CD4-positive, alpha-beta T cell (primary cell): Measurements from ENCODE around the gene TCF15. TPM values are rescaled to one million over a fixed set of nuclear protein-coding genes. Genes with fewer than 3 reads are reported as not detected.
A peak's percentile ranks its signal among the peaks of the same experiment; 100 is the strongest.

Experiments
- ATAC-seq: fragments of 200-7000 bp; cut with Tn5 transposase; one replicate; pipeline ENCODE4 v1.10.0; 2022; ENCODE audit warnings: mild to moderate bottlenecking; ENCODE audit not compliant: poor library complexity
- CTCF ChIA-PET: fragments of 350-600 bp; sonication (Branson Sonifier 250); formaldehyde crosslinking; loops from one replicate; lab custom pipeline; 2021; ENCODE audit warnings: antibody characterized with exemption, inconsistent platforms; lab: Charles Lee
- POLR2A ChIA-PET: fragments of 350-600 bp; sonication (Branson Sonifier 250); formaldehyde crosslinking; loops from one replicate; lab custom pipeline; 2021; ENCODE audit warnings: antibody characterized with exemption, inconsistent platforms; lab: Charles Lee
- DNase-seq, 14 experiments: peaks; one replicate each; pipeline ENCODE4 v3.0.0-alpha.2; 2013 to 2020; ENCODE audit warnings: mixed read lengths in 2 of 14
- H3K27ac ChIP-seq, 2 donors: one replicate each; pipeline versions ENCODE4 v1.5.1 to v1.7.0; 2013; ENCODE audit warnings: low read length in 2 of 2, low read depth in 1 of 2, mild to moderate bottlenecking in 1 of 2
- H3K27me3 ChIP-seq, 2 experiments: 1 replicate in 1 of 2; 2 replicates in 1 of 2; pipeline versions ENCODE4 v1.6.1 to v1.7.0; 2013; ENCODE audit warnings: low read length in 2 of 2, control low read depth in 1 of 2, mild to moderate bottlenecking in 1 of 2, moderate library complexity in 1 of 2; ENCODE audit not compliant: insufficient read depth in 2 of 2, control insufficient read depth in 1 of 2
- H3K36me3 ChIP-seq: one replicate; pipeline ENCODE4 v1.6.1; 2013; ENCODE audit warnings: low read length, control low read depth; ENCODE audit not compliant: insufficient read depth
- H3K4me1 ChIP-seq: one replicate; pipeline ENCODE4 v1.6.1; 2013; ENCODE audit warnings: low read length, control low read depth; ENCODE audit not compliant: insufficient read depth
- H3K4me3 ChIP-seq: one replicate; pipeline ENCODE4 v1.5.1; 2013; ENCODE audit warnings: mild to moderate bottlenecking, low read length, moderate library complexity
- H3K9me3 ChIP-seq, 2 experiments: 1 replicate in 1 of 2; 2 replicates in 1 of 2; pipeline versions ENCODE4 v1.6.1 to v1.7.0; 2013; ENCODE audit warnings: low read length in 2 of 2, mild to moderate bottlenecking in 2 of 2, control low read depth in 1 of 2, moderate library complexity in 1 of 2; ENCODE audit not compliant: control insufficient read depth in 1 of 2, insufficient read depth in 1 of 2
- H3K27ac Mint-ChIP-seq: one replicate; pipeline ENCODE4 v1.8.0; 2020; ENCODE audit warnings: mixed read lengths
- H3K27me3 Mint-ChIP-seq: one replicate; pipeline ENCODE4 v1.8.0; 2021; ENCODE audit warnings: mixed read lengths
- H3K36me3 Mint-ChIP-seq: one replicate; pipeline ENCODE4 v1.8.0; 2021; ENCODE audit warnings: low read depth, mixed read lengths
- H3K4me1 Mint-ChIP-seq: one replicate; pipeline ENCODE4 v1.8.0; 2021; ENCODE audit warnings: low read depth, mixed read lengths
- H3K4me3 Mint-ChIP-seq: one replicate; pipeline ENCODE4 v1.8.0; 2020; ENCODE audit warnings: mild to moderate bottlenecking, mixed read lengths
- H3K9me3 Mint-ChIP-seq: one replicate; pipeline ENCODE4 v1.8.0; 2020; ENCODE audit warnings: mixed read lengths
- CTCF ChIP-seq: fragments of 200-600 bp; IDR thresholded peaks from one replicate; pipeline ENCODE4 v1.8.0; 2022; ENCODE audit warnings: antibody characterized with exemption, mild to moderate bottlenecking
- intact Hi-C, 2 experiments: fragments of 100-400 bp; cut with DNase I in 1 of 2; cut with micrococcal nuclease in 1 of 2; formaldehyde crosslinking; loops; one replicate each; pipeline versions ENCODE4 v1.15.1 to v1.9.0; 2023 to 2025; cut with DNase I, micrococcal nuclease
- total RNA-seq, 174 experiments: library from RNA in 2 of 174; stranded (reverse) in 2 of 174; gene quantifications; one replicate each; pipeline ENCODE4 v1.2.3 and lab custom pipeline; 2021 to 2026

Gene TCF15
- total RNA-seq, 2 experiments from 2014 or later, result not detected

DNA sequence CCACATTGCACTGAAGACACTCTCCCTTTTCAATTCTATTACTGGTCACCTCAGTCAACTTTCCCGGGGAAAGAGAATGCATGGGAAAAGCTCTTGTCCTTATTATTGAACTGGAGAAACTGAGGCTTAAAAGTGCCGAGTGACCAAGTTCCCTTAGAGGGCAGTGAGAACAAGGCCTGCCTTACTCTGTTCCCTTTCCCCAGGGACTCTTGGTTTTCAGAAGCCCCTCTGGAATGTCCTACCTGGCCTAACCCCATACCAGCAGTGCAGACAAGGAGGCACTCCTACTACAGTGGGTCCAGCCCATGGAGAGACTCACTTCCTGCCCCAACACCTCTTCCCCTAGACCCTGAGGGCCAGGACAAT lies 36.7 kb upstream of the TCF15 start:
- intact Hi-C loops, result loop anchor here (5.0 kb wide), 2 partner anchors 100 to 290 kb away; no protein-coding TSS in a partner anchor
- ATAC-seq (no peak), DNase-seq (no peak)
- peaks cover 14% of the 10 kb centered on the region for H3K27me3 Mint-ChIP-seq
- Histone ChIP-seq H3K4me1 (peaks cover 21% of the 10 kb centered on the region), H3K36me3 (peaks cover 13% of the 10 kb centered on the region), H3K9me3 (peaks cover 0 to 3% of the 10 kb centered on the region in 2 experiments), H3K27ac (no peak overlapping the region), H3K4me3 (no peak overlapping the region), H3K27me3 (peaks cover 12 to 14% of the 10 kb centered on the region in 2 experiments)
- no peak overlapping the region for H3K4me3 Mint-ChIP-seq
- POLR2A ChIA-PET, result no interaction called here
- peaks cover 12% of the 10 kb centered on the region for H3K36me3 Mint-ChIP-seq
- no peaks in the 10 kb centered on the region for H3K9me3 Mint-ChIP-seq
- CTCF ChIA-PET, result interaction anchor here (1.3 kb wide), 1 partner anchor 21 kb away, joined by 6 read pairs; no protein-coding TSS in a partner anchor
- H3K4me1 Mint-ChIP-seq, result peaks cover 24% of the 10 kb centered on the region
- no peak overlapping the region for H3K27ac Mint-ChIP-seq
- TF ChIP-seq CTCF, result no peak

DNA sequence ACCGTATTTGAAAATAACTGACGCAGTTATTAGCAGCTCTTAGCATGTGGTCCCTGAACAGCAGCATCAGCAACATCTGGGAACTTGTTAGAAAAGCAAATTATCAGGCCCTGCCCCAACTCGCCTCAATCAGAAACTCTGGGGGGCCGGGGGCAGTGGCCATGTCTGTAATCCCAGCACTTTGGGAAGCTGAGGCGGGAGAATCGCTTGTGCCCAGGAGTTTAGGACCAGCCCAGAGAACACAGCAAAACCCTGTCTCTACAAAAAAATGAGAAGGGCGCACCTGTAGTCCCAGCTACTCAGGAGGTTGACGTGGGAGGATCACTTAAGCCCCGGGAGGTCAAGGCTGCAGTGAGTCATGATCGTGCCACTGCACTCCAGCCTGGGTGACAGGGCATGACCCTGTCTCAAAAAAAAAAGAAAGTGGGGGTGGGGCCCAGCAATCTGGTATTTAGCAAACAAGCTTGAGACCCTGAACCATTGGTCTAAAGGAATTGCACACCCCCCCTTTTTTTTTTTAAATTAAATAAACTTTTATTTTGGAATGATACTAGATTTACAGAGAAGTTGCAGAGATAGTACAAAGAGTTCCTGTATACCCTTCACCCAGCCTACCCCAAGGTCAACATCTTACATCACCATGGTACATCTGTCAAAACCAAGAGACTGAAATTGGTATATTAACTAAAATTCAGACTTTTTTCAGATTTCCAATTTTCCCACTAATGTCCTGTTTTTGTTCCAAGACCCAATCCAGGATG lies 36.2 kb upstream of the TCF15 start:
- ChIA-PET POLR2A (no interaction called here), CTCF (interaction anchor here (0.6 to 1.3 kb wide), 7 partner anchors 9 to 292 kb away, joined by 3 to 10 read pairs (median 4); no protein-coding TSS in a partner anchor)
- Mint-ChIP-seq H3K27me3 (peaks cover 16% of the 10 kb centered on the region), H3K4me3 (no peak overlapping the region), H3K27ac (no peak overlapping the region), H3K4me1 (peaks cover 24% of the 10 kb centered on the region), H3K9me3 (no peaks in the 10 kb centered on the region), H3K36me3 (peaks cover 12% of the 10 kb centered on the region)
- Histone ChIP-seq H3K9me3 (peaks cover 0 to 3% of the 10 kb centered on the region in 2 experiments), H3K36me3 (peaks cover 13% of the 10 kb centered on the region), H3K27me3 (peaks cover 12 to 14% of the 10 kb centered on the region in 2 experiments), H3K4me3 (no peak overlapping the region), H3K27ac (no peak overlapping the region), H3K4me1 (peaks cover 17% of the 10 kb centered on the region)
- DNase-seq (no peak), ATAC-seq (no peak)
- intact Hi-C loops, result loop anchor here (5.0 kb wide), 2 partner anchors 99 to 289 kb away; no protein-coding TSS in a partner anchor
- TF ChIP-seq CTCF, result no peak

GRCh38 chr20:645318-646106 lies 35.4 kb upstream of the TCF15 start:
- H3K4me1 Mint-ChIP-seq, result peaks cover 22% of the 10 kb centered on the region
- Histone ChIP-seq H3K36me3 (peaks cover 13% of the 10 kb centered on the region), H3K27ac (no peak overlapping the region), H3K4me3 (no peak overlapping the region), H3K27me3 (peaks cover 12 to 14% of the 10 kb centered on the region in 2 experiments), H3K4me1 (peaks cover 17% of the 10 kb centered on the region), H3K9me3 (peaks cover 0 to 3% of the 10 kb centered on the region in 2 experiments)
- no peak overlapping the region for H3K4me3 Mint-ChIP-seq
- H3K36me3 Mint-ChIP-seq, result peaks cover 12% of the 10 kb centered on the region
- H3K9me3 Mint-ChIP-seq, result no peaks in the 10 kb centered on the region
- intact Hi-C loops, result loop anchor here (2.0 to 5.0 kb wide), 3 partner anchors 98 to 291 kb away; no protein-coding TSS in a partner anchor
- no peak overlapping the region for H3K27ac Mint-ChIP-seq
- CTCF ChIA-PET, result interaction anchor here (0.6 to 1.3 kb wide), 8 partner anchors 9 to 291 kb away, joined by 3 to 10 read pairs (median 4); no protein-coding TSS in a partner anchor
- DNase-seq (peak; percentile 28 to 80 (median 52)), ATAC-seq (peak; percentile 69)
- POLR2A ChIA-PET, result no interaction called here
- H3K27me3 Mint-ChIP-seq, result peaks cover 21% of the 10 kb centered on the region
- peak; percentile 95 for TF ChIP-seq CTCF
